Measurements from ENCODE around the gene RBMS1.

GRCh38 chr2:160349306-160349705 is 144.3 kb downstream of the RBMS1 start:
- TF ChIP-seq SMC3 (IDR thresholded peaks at IDR 0.05; ENCODE audit: low read depth, low read length) = no peak
- no peak for TF ChIP-seq POLR2A (IDR thresholded peaks at IDR 0.05; ENCODE audit: low read depth, low read length)
- TF ChIP-seq CTCF (conservative IDR thresholded peaks at IDR 0.05; ENCODE audit: low read depth, low read length) = no peak
- no peak for TF ChIP-seq CEBPB (IDR thresholded peaks at IDR 0.05; ENCODE audit: low read depth, low read length)
- no peak for TF ChIP-seq RCOR1 (IDR thresholded peaks at IDR 0.05; ENCODE audit: insufficient replicate concordance, low read length)

All from IMR-90 (cell line).